Stimulated activated naive CD4-positive, alpha-beta T cell treated with Interleukin-2 at 50 U/mL for 16 hours (primary cell): ENCODE results near the gene DDX49.
"Not testable (repeated sequence)": the region's sequence is repeated elsewhere in the genome, so short reads cannot be mapped to it uniquely, and the experiment has no call there.

Source experiments
- DNase-seq: peaks from one replicate; lab custom pipeline; 2025; lab: John Stamatoyannopoulos, UW

Gene DDX49

GRCh38 chr19:18895824-18896341 is 23.6 kb upstream of the DDX49 start, which contains the start of gene CERS1:
Gene CERS1, minus strand, starts transcription at chr19:18896158. Its CDS starts 86 bp downstream, at chr19:18896072.
- no peak for DNase-seq

GRCh38 chr19:18896421-18896841 is 23.1 kb upstream of the DDX49 start:
- no peak for DNase-seq

- DNase-seq = no peak
These were observed 22.2 kb upstream of the DDX49 start for GRCh38 chr19:18897094-18898029.

GRCh38 chr19:18898081-18898606 is 21.4 kb upstream of the DDX49 start:
- DNase-seq = no peak

GRCh38 chr19:18898607-18899408 is 20.7 kb upstream of the DDX49 start:
- no peak for DNase-seq

GRCh38 chr19:18899624-18900560 is 19.6 kb upstream of the DDX49 start:
- DNase-seq = no peak

- no peak for DNase-seq
These were observed 18.6 kb upstream of the DDX49 start for GRCh38 chr19:18900700-18901481.

- no peak for DNase-seq
These were observed 18.0 kb upstream of the DDX49 start for GRCh38 chr19:18901491-18901890.

GRCh38 chr19:18902519-18902918 is 17.0 kb upstream of the DDX49 start:
- not testable (repeated sequence) for DNase-seq

GRCh38 chr19:18903156-18904037 is 16.1 kb upstream of the DDX49 start:
- no peak for DNase-seq

- DNase-seq = no peak
These were observed 15.0 kb upstream of the DDX49 start for GRCh38 chr19:18904334-18905057.

GRCh38 chr19:18905058-18905456 is 14.5 kb upstream of the DDX49 start:
- no peak for DNase-seq

GRCh38 chr19:18905513-18906236 is 13.8 kb upstream of the DDX49 start:
- no peak for DNase-seq

GRCh38 chr19:18906605-18907519 is 12.7 kb upstream of the DDX49 start:
- no peak for DNase-seq

- DNase-seq = no peak
These were observed 10.4 kb upstream of the DDX49 start for GRCh38 chr19:18908917-18909619.

GRCh38 chr19:18910010-18910409 is 9.5 kb upstream of the DDX49 start:
- no peak for DNase-seq
